ENCODE measurements around the gene SLC12A2. TPM values are rescaled to one million over a fixed set of nuclear protein-coding genes. Genes with fewer than 3 reads are reported as not detected.

SLC12A2 gene
- total RNA-seq, 3 donors from 2014 or later, result 67.6 to 207 (median 151) TPM

GRCh38 chr5:128220841-128221240 is 137.3 kb downstream of the SLC12A2 start:
- no peaks in the 10 kb centered on the region for H3K36me3 ChIP-seq (ENCODE audit: low read depth)
- H3K4me1 ChIP-seq (ENCODE audit: low read depth), result no peaks in the 10 kb centered on the region
- ATAC-seq (no peak), DNase-seq (no peak)
- H3K4me3 ChIP-seq, result no peak overlapping the region
- TF ChIP-seq CTCF (IDR thresholded peaks at IDR 0.05), result no peak
- H3K9me3 ChIP-seq, result no peaks in the 10 kb centered on the region
- intact Hi-C loops (cut with DNase I, micrococcal nuclease), result no loop called here

GRCh38 chr5:128224336-128224735 is 140.8 kb downstream of the SLC12A2 start:
- DNase-seq (no peak), ATAC-seq (no peak)
- H3K9me3 ChIP-seq, result no peaks in the 10 kb centered on the region
- intact Hi-C loops (cut with DNase I, micrococcal nuclease), result no loop called here
- H3K4me1 ChIP-seq (ENCODE audit: low read depth), result no peaks in the 10 kb centered on the region
- H3K4me3 ChIP-seq, result no peak overlapping the region
- TF ChIP-seq CTCF (IDR thresholded peaks at IDR 0.05), result no peak
- no peaks in the 10 kb centered on the region for H3K36me3 ChIP-seq (ENCODE audit: low read depth)

- DNase-seq (no peak), ATAC-seq (no peak)
- Histone ChIP-seq H3K4me1 (ENCODE audit: low read depth) (no peaks in the 10 kb centered on the region), H3K36me3 (ENCODE audit: low read depth) (no peaks in the 10 kb centered on the region), H3K9me3 (no peaks in the 10 kb centered on the region), H3K4me3 (no peak overlapping the region)
- no peak for TF ChIP-seq CTCF (IDR thresholded peaks at IDR 0.05)
- intact Hi-C loops (cut with DNase I, micrococcal nuclease), result no loop called here
Observed at GRCh38 chr5:128225245-128226030, 141.9 kb downstream of the SLC12A2 start.

GRCh38 chr5:128228008-128228407 is 144.4 kb downstream of the SLC12A2 start:
- no peak for TF ChIP-seq CTCF (IDR thresholded peaks at IDR 0.05)
- Histone ChIP-seq H3K36me3 (ENCODE audit: low read depth) (no peaks in the 10 kb centered on the region), H3K4me3 (no peak overlapping the region), H3K9me3 (no peaks in the 10 kb centered on the region), H3K4me1 (ENCODE audit: low read depth) (no peaks in the 10 kb centered on the region)
- DNase-seq, result no peak
- ATAC-seq, result peak; percentile 41
- intact Hi-C loops (cut with DNase I, micrococcal nuclease), result no loop called here

- no peak for TF ChIP-seq CTCF (IDR thresholded peaks at IDR 0.05)
- ATAC-seq (no peak), DNase-seq (no peak)
- intact Hi-C loops (cut with DNase I, micrococcal nuclease), result no loop called here
- Histone ChIP-seq H3K36me3 (ENCODE audit: low read depth) (no peaks in the 10 kb centered on the region), H3K4me1 (ENCODE audit: low read depth) (no peaks in the 10 kb centered on the region), H3K4me3 (no peak overlapping the region), H3K9me3 (no peaks in the 10 kb centered on the region)
Observed at GRCh38 chr5:128228521-128228920, 145.0 kb downstream of the SLC12A2 start.
